Activated CD4-positive, alpha-beta T cell treated with anti-CD3 and anti-CD28 coated beads, Interleukin-2, amount 50 U/mL, for 4 hours (primary cell): ENCODE measurements around the gene AURKA.
"Not testable (repeated sequence)": the region's sequence is repeated elsewhere in the genome, so short reads cannot be mapped to it uniquely, and the experiment has no call there.

Source experiments
- DNase-seq, 2 experiments: peaks; one replicate each; pipeline ENCODE4 v3.0.0-alpha.2; 2020

The AURKA gene

GRCh38 chr20:56353356-56353755 lies 38.7 kb downstream of the AURKA start:
- DNase-seq: no peak

DNA sequence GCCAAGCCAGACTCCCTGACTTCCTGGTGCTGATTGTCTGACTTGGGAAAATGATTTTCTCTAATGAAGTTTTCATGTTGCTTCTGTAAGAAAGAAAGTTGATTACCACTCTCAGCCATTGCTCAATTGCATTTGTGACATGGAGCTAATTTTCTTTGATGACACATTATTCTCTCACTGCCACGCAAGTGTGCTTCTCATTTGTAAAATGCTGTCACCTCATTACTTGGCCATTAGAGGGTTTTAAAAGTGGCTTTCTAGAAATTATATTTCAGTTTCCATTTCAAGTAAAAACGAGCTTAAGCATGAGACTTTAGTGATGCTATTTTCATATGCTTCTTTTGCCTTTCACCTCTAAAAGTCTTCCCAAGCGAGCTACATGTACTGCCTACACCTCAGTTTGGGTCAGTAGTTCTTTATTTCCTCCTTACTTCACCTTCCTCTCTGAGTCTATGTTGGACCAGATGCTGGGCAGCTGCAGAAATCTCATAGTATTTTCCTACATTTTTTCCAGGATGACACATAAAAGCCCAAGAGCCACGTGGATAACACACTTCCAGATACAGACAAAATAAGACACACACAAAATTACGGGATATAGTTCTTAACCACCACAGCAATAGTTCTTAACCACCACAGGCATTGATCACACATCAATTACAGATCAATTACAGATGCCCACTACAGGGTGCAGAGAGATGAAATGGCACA lies 39.5 kb downstream of the AURKA start:
- DNase-seq: no peak

DNA sequence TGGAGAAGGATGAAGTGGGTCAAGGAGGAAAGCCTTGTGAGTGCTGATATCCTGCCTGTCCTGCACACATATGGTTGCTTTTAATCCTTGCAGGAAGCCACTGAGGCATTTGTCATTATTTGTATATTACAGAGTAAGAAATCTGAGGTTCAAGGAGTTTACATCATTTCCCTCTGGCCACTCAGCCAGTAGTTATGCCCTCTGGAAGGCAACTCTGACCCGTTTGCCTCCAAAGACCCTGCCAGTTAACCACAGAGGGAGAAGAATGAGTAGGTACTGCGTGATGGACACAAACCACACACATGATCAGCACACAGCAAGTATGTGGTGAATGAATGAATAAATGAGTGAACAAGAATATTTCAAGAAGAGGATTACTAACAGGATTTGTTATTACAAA lies 41.2 kb downstream of the AURKA start:
- DNase-seq: no peak

GRCh38 chr20:56348746-56349145 lies 43.3 kb downstream of the AURKA start:
- DNase-seq: no peak

DNA sequence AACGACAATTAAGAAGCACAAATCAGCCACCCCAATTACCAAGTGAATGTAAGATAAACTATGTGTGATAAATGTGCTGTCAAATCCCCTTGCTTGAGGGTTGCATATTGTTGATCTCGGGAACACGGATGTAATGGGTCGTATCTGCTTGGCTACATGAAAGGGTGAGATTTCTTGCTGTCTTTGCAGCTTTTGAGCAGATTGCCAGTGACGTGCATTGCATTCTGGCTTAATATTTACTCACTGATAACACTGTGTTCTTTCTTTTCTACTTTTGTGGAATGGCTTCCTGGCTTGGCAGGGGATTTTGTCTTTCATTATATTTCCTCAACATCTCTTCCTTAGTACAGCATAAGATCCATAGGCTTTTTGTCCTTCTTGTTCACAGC lies 43.7 kb downstream of the AURKA start:
- no peak for DNase-seq

DNA sequence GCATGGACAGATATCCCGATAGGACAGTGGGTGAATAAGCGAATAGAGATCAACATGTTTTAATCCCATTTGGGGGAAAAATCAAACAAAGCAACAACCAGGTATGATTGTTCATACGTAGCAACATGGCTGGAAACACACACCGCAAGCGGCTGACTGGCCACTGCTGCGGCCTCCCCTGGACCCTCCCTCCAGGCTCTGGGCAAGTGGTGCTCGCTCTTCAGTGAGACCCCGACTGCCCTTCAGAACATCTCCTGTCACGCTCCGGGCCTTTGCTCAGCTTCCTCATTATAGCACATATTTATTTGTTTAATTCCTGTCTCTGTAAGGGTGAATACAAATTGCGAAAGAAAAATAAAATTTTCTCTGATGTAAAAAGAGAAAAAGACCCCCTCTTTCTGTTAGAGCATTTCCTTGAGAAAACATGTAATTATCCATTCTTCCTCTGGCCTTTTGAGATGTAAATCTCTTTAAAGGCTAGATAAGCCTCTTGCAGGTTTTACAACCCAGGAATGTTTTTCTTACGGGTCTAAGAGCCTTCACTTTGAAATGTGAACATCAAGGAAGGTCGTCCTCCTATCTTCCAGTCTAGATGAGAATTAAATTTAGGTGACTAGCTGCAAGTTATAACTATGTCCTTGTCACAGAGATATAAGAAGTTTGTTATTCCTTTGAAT lies 44.2 kb downstream of the AURKA start:
- DNase-seq: no peak

- DNase-seq: no peak
Measured at GRCh38 chr20:56345911-56346310, 46.1 kb downstream of the AURKA start.

- DNase-seq: no peak
Measured at GRCh38 chr20:56343861-56344381, 48.1 kb downstream of the AURKA start.

GRCh38 chr20:56342783-56343182 lies 49.2 kb downstream of the AURKA start:
- no peak for DNase-seq

GRCh38 chr20:56336709-56337108 lies 55.3 kb downstream of the AURKA start:
- not testable (repeated sequence) for DNase-seq

DNA sequence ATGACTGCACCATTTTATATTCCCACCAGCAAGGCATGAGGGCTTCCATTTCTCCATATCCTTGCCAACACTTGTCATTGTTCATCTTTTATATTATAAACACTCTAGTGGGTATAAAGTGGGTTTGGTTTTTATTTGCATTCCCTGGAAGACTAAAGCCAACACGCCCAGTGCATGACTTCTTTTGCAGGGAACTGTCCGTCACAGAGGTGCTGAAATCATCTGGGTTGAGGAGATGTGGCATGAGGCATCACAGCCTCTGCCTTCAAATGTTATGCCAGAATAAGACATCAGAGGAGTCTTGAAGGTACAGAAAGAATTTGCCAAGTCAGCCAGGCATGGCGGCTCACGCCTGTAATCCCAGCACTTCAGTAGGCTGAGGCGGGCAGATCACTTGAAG lies 63.2 kb downstream of the AURKA start:
- no peak for DNase-seq

DNA sequence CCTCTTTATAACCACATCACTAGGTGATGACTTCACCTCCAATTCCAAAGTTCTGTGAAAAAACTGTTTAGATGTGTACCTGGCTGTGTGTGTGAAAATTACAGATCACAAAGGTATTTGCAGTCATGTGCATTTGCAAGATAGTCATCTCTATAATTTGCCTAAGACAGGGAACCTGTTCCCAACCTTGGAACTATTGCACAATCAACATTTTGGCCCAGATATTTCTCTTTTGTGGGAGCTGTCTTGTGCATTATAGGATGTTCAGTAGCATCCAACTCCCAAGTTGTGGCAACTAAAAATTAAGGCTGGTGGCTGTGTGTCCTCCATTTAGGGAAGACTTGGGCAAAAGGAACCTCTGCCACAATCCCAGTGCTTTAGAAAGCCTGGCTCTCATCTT lies 67.2 kb downstream of the AURKA start:
- DNase-seq: no peak

DNA sequence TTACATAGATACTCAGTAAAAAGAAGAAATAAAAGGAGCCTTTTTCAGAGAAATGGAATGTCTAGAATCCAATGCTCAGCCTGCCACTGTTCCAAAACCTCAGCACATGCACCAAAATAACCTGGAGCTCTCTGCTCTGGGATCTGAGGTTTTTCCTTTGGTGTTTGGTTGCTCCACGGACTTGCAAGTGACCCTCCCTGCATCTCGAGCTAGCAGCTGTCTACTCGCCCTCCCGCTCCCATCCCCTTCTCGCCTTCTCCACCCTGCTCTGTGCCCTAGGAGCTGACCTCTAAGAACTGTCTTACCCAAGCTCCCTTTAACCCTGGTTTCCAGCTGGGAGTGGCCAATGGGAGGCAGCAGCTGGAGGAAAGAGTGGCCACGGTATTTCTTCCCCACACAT lies 68.4 kb downstream of the AURKA start:
- no peak for DNase-seq

DNA sequence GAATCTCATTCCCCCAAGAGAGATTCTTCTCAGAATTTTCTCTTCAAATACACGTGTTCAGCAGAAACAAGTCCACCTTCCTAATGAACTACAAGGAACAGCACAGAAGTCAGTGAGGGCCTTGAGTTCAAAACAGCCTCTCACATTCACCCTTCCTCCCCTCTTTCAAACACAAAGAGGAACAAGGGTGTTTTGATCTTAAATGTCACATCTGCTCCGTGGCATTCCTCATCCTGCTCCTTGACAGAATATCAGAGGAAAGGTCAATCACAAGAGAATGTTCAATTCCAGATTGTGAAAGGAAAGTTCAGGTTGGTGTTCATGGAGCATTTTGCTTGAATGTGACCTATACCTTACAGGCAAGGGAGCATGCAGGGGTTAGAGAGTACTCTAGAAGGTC lies 68.8 kb downstream of the AURKA start:
- no peak for DNase-seq

GRCh38 chr20:56322681-56323080 lies 69.3 kb downstream of the AURKA start:
- DNase-seq: no peak
